ENCODE results near the gene TMEM156. TPM values are rescaled to one million over a fixed set of nuclear protein-coding genes. Genes with fewer than 3 reads are reported as not detected.

The TMEM156 gene
- total RNA-seq, 4 donors from 2014 or later, result not detected

GRCh38 chr4:38976308-38976707 lies 55.9 kb downstream of the TMEM156 start:
- Histone ChIP-seq H3K27me3 (no peaks in the 10 kb centered on the region), H3K4me3 (no peak overlapping the region), H3K27ac (no peak overlapping the region), H3K4me1 (no peaks in the 10 kb centered on the region), H3K9me3 (no peaks in the 10 kb centered on the region), H3K36me3 (no peaks in the 10 kb centered on the region)
- DNase-seq (no peak), ATAC-seq (no peak)
- TF ChIP-seq CTCF (IDR thresholded peaks at IDR 0.05 in 4 of 5, conservative IDR thresholded peaks at IDR 0.05 in 1 of 5), result no peak
- TF ChIP-seq POLR2A (IDR thresholded peaks at IDR 0.05), result no peak
- in situ Hi-C loops (cut with MboI; ENCODE audit: low sequenced_read_pairs in 4 of 4) (no loop called here), intact Hi-C loops (cut with DNase I; ENCODE audit: low total_unique reads) (no loop called here)

- H3K4me1 ChIP-seq, result no peaks in the 10 kb centered on the region
- no peak overlapping the region for H3K4me3 ChIP-seq
- TF ChIP-seq POLR2A (IDR thresholded peaks at IDR 0.05) (no peak), CTCF (IDR thresholded peaks at IDR 0.05 in 4 of 5, conservative IDR thresholded peaks at IDR 0.05 in 1 of 5) (no peak)
- intact Hi-C loops (cut with DNase I; ENCODE audit: low total_unique reads), result no loop called here
- no peaks in the 10 kb centered on the region for H3K27me3 ChIP-seq
- H3K27ac ChIP-seq, result no peak overlapping the region
- no peak for DNase-seq
- no peaks in the 10 kb centered on the region for H3K9me3 ChIP-seq
- no peaks in the 10 kb centered on the region for H3K36me3 ChIP-seq
- ATAC-seq, result no peak
- in situ Hi-C loops (cut with MboI; ENCODE audit: low sequenced_read_pairs in 4 of 4), result no loop called here
Measured at GRCh38 chr4:38968668-38969067, 63.5 kb downstream of the TMEM156 start.

GRCh38 chr4:38967260-38968095 lies 64.7 kb downstream of the TMEM156 start:
- ATAC-seq (no peak), DNase-seq (no peak)
- Histone ChIP-seq H3K36me3 (no peaks in the 10 kb centered on the region), H3K9me3 (no peaks in the 10 kb centered on the region), H3K4me3 (no peak overlapping the region), H3K4me1 (no peaks in the 10 kb centered on the region), H3K27me3 (no peaks in the 10 kb centered on the region), H3K27ac (no peak overlapping the region)
- intact Hi-C loops (cut with DNase I; ENCODE audit: low total_unique reads) (no loop called here), in situ Hi-C loops (cut with MboI; ENCODE audit: low sequenced_read_pairs in 4 of 4) (no loop called here)
- TF ChIP-seq CTCF (IDR thresholded peaks at IDR 0.05 in 4 of 5, conservative IDR thresholded peaks at IDR 0.05 in 1 of 5) (no peak), POLR2A (IDR thresholded peaks at IDR 0.05) (no peak)

GRCh38 chr4:38965866-38966265 lies 66.3 kb downstream of the TMEM156 start:
- in situ Hi-C loops (cut with MboI; ENCODE audit: low sequenced_read_pairs in 4 of 4), result no loop called here
- no peak overlapping the region for H3K4me3 ChIP-seq
- no peaks in the 10 kb centered on the region for H3K36me3 ChIP-seq
- ATAC-seq (no peak), DNase-seq (no peak)
- intact Hi-C loops (cut with DNase I; ENCODE audit: low total_unique reads), result no loop called here
- no peaks in the 10 kb centered on the region for H3K9me3 ChIP-seq
- no peak for TF ChIP-seq POLR2A (IDR thresholded peaks at IDR 0.05)
- TF ChIP-seq CTCF (IDR thresholded peaks at IDR 0.05 in 4 of 5, conservative IDR thresholded peaks at IDR 0.05 in 1 of 5), result no peak
- H3K27ac ChIP-seq, result no peak overlapping the region
- no peaks in the 10 kb centered on the region for H3K4me1 ChIP-seq
- no peaks in the 10 kb centered on the region for H3K27me3 ChIP-seq

Measured in gastrocnemius medialis (tissue), 4 donors.